ENCODE measurements around the gene VIPR1.

The VIPR1 gene, protein sequence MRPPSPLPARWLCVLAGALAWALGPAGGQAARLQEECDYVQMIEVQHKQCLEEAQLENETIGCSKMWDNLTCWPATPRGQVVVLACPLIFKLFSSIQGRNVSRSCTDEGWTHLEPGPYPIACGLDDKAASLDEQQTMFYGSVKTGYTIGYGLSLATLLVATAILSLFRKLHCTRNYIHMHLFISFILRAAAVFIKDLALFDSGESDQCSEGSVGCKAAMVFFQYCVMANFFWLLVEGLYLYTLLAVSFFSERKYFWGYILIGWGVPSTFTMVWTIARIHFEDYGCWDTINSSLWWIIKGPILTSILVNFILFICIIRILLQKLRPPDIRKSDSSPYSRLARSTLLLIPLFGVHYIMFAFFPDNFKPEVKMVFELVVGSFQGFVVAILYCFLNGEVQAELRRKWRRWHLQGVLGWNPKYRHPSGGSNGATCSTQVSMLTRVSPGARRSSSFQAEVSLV

DNA sequence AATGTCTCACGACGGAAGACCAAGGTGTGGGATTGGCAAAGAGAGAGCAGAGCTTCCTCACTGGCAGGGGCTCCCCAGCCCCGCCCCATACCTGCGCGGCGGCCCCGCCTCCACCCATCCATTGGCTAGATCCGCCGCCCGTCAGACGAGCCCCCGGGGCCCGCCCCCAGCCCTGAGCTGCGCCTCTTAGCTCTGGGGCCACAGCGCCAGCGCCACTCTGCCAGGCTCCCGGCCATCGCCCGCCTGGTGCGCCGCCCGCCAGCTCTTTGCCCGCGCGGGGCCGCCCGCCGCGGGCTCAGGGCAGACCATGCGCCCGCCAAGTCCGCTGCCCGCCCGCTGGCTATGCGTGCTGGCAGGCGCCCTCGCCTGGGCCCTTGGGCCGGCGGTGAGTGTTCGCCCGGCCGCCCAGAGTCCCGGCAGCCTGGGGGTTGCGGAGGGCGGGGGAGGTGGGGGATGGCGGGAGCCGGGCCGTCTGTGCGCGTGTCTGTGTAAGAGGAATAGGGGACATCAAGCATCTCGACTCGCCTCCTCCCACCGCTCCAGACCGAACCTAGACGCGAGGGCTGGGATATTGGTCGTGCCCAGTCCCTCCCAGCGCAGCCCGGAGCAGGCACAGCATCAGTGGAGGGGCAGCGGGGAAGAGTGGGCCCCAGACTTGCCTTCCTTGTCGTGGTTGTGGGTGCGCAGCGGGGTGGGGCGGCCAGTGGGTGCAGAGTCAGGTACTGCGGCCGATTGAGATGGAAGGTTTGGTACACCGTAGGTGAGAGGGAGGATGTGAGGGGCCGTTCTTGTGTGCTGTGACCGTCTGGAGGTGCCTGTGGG lies at the start of gene VIPR1:
VIPR1 (plus strand) TSS at position 215 of the 822 bp plus-strand sequence; CDS start at position 308, 93 bp downstream.
- peak; percentile 29 for DNase-seq

DNA sequence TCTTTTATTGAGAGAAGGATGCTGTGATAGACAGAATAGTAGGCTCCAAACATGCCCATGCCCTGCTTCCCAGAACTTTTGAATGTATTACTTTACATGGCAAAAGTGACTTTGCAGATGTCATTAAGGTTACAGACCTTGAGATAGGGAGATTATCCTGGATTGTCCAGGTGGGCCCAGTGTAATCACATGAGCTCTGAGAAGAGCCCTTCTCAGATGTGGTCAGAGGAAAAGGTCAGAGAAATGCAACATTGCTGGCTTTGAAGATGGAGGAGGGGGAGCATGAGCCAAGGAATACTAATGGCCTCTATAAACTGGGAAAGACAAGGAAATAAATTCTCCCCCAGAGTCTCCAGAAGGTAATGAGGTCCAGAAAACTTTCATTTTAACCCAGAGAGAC lies 46.2 kb upstream of the VIPR1 start:
- DNase-seq, result no peak

DNA sequence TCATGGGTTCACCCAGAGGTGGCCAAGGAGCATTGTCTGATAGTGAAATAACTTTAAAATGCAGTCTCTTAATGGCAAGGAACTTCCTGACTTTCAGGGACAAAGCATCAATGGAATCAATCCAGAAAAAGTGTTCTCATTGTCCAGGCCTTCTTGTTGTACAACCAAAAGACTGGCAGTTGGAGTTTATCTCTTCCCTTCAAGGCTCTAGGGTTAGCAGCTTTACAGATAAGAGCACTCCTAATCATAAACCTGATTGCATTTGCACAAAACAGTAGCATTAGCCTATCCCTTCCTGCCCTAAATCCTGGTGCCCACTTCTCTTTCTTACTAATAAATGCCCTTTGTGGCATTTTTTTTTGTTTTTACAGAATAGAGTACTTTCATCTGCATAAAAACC lies 43.3 kb upstream of the VIPR1 start:
- DNase-seq, result no peak

DNA sequence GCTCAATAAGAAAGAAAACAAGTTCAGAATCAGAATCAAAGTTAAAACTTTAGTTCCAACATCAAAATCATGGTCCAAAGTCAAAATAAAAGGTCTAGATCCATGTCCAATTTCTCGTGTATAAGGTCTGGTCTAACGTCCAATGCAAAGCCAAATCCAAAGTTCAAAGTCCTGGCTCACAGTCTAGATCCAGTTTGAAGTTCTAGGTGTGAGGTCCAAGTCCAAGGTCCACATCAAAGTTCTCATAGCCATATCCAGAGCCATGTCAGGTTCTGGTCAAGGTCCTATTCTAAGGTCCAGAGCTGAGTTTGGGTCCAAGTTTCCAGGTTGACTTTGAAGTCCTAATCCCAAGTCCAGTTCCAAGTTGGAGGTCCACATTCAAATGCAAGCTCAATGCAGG lies 40.7 kb upstream of the VIPR1 start:
- DNase-seq, result no peak

DNA sequence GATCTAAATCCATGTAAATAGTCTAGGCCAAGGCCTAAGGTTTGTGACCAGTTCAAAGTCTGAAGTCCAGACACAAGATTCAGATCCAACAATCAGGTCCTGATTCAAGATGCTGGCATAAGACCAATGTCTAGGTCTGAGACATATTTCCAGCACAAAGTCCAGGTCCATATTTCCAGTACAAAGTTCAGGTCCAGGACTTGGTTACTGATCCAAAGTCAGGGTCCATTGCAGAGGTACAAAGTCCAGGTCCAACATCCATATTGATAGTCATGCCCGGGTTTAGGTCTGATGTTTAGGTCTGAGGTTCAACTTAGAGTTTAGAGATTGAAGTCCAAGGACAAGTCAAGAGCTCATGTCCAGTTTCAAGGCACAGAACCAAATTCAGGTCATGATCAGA lies 39.4 kb upstream of the VIPR1 start:
- DNase-seq, result no peak

DNA sequence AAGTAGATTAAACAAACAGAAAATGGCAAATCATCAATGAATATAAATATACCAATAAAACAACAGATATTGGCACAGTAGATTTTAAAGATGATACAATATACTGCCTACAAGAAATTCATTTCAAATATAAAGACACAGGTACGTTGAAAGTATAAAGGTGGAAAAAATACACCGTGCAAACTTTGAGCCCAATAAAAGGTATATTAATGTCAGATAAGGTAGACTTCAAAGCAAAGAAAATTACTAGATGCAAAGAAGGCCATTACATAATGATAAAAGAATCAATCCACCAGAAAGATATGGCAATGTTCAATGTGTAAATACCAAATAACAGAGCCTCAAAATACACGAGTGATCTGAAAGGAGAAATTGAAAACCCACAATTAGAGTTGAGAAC lies 34.3 kb upstream of the VIPR1 start:
- no peak for DNase-seq

DNA sequence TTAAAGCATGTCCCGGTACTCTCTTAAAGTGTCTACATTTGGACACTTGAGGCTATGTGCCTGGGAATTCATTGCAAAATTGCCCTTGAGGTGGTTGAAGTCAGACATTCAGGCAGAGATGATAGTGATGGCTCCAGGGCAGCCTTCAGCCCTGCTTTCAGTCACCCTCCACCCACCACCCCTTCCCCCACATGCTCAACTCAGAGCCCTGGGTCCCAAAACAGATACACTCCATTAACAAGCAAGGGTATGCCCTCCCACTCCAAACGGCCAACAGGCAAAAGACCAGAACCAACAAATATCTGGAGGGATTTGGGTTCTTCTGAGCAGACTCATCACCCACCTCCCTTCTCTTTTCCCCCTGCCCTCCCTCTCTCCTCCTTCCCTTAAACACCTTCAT lies 29.9 kb upstream of the VIPR1 start:
- DNase-seq, result no peak

DNA sequence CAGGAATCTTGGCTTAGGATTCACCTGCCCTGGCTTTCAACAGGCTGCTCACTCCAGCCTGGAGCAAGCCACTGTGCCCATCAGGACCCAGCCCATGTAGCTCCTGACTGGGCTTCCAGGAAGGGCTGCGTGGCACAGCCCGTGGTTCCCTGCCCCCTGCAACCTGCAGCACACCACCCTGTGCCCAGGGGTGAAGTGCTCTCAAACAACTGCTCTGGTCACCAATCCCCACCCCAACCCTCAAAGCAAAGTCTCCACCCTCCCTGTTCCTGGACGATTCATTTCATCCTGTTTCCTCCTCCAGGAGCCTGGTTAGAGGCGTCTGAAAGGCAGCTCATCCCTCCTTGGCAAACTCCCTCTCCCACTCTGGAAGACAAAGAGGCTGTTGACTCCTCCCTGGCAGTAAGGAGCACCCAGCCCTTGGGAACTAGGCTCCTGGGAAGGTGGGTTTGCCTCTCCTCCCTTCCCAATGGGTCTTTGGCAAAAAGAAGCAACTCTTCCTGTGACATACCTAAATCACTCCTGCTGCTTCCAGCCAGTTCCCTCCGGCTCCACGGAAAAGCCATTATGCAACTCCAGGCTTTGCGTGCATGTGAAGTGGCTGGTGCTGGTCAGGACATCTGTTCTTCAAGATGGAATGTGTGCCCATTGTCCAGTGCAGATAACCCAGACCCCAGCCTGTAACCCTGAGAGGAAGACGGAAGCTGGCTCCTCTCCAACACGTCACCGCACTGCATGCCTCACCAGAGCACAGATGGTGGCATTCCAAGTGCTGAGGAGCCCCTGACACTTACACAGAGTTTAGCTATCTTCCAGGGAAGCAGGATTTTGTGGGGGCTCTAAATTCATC lies 29.1 kb upstream of the VIPR1 start:
- DNase-seq, result no peak

DNA sequence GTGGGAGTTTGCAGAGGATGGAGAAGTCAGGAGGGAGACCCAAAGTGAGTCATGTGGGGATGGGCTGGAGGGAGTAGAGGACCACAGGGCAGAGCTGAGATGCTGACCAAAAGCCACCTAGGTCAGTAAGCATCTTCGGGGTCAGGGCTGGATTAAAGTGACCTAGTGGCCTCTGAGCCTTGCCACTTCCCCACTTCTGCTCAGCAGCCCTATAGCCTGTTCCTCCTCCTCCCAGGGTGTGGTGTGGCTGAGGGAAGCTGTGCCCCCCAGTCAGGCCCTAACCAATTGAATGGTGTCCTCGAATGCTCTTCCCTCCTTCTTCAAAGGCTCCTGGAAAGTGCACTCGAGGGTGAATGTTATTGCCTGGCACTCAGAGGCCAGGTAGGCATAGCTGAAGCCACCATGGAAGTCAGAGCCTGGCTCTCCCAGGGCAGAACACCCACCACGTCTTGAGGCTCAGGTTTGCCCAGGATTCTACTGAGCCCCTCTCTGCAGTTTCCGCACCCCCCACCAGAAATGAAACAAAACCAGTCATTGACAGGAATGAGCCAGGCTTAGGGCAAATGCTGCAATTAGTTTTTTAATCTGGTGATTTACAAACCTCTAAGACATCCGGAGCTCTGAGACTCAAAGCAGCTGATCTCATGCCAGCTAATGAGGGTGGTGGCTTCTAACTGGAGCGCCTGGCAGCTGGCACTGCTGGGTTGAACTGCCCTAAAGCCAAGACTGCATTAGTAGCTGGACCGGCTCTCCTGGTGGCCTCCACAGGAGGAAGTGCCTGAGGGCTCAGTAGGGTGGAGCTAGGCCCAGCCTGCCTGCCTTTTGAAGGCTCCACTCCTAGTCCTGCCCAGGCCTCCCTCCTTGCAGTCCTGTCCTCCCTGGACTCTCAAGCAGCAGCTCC lies 26.0 kb upstream of the VIPR1 start:
- no peak for DNase-seq

DNA sequence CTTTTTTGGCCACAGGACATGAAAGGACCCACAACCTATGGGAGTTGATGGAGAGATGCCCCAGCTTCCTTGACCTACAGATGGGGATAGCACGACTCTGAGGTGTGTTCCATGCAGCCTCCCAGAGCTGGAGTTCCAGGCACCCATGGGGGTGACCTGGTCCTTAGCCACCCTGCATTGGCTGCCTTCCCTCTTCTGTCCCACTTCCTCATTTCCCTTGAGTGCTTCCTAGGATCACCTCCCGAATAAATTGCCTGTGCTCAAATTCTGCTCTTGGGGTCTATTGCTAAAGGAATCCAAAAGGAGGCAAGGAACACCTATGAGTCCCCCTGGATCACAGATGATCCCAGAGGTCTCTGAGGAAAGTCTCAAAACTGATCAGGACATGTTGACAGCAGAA lies 24.7 kb upstream of the VIPR1 start:
- no peak for DNase-seq

DNA sequence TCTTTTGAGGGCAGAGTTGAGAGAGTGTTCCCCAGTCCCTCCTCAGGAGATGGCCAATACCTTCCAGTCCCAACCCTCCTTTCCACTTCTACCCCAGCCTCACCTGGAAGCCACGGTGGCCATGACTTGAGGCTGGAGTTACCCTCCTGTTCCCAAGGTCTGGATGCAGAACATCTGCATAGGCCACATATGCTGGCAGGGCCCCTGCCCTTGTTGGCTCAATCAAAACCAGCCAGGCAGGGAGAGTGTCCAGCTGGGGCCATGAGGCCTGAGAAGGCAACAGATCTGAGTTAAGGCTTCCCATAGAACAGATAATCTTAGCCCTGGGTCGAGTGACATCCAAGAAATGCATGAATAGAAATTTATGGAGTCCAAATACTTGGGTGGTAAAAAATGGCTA lies 23.6 kb upstream of the VIPR1 start:
- DNase-seq, result no peak

DNA sequence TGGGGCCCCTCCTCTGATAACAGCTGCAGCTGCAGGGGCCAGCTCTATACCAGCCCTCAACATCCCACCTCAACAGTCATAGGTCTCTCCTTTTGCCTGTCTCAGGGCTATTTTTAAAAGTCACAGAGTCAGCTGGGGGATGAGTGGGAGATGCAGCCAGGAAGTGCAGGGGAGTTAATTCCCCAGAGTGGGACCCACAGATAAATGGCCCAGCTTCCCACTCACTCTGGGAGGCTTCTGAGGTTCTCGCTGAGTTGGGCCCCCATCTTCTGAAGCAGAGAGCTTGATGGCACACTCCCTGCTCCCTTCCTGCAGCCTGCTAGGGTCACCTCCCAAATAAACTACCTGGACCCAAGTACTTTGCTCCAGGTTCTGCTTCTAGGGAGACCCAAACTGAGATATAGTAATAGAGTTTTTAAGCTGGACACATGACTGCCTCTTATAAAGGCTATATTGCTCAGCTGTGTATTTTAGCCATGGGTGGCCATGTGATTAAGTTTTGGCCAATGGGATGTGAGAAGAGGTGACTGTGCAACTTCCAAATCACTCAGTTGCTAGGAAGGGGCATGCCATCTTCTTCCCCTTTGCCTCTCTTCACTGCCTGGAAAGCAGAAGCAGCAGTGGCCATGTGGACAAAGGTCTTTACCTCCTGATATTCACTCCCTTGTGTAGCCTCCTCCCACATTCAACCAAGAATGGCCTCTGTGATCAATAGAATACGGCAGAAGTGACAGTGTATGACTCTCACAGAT lies 15.5 kb upstream of the VIPR1 start:
- DNase-seq, result no peak

DNA sequence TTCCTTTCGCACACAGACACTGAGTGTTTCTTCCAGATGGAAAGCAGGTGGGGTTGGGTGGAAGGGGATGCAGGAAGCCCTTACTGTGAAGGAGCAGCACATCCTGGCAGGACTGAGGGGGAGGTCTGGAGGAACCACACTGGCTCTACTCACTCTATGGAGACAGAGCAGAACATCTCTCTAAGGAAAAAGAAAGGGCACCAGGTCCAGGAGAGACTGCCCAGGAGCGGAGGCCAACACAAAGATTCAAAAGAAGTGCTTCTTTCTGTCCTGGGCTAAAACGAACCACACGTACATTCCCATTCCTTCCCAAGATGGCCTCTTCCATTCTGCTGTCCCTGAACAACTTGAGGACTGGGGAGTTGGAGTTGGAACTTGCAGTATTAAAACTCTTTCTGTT lies 13.8 kb upstream of the VIPR1 start:
- DNase-seq, result no peak

DNA sequence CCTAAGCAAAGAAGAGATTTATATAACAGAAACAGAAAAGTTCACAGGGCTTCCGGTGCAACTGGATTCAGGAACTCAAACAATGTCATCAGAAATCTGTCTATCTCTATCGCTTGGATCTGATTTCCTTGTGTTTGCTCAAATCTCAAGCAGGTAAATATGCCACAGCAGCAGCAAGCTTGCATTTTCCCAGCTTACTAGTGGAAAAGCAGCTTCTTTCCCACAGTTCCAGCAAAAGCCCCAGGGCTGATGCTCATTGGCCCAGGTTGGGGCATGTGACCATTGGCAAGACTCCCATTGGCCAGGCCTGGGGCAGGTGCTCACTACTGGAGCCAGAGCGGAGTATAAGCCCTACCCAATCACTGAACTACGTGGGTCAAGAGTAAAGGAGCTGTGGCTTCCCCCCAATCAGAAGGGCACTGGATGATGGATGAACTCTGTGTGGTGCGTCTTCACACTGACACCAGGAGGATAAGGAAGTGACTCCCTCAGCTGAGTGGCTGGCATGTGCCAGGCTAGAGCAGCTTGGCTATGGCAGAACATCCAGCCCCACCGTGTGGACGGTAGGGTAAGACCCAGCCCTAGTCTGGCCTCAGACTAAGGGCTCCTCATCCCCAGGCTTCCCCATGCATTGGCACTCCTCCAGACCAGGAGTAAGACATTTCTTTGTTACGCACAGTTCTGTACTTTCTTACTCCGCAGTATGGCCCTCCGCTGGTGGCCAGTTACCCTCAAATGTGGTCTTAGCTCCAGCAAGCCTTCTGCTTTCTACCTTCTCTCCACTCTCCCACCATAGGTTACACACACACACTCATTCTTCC lies 13.1 kb upstream of the VIPR1 start:
- no peak for DNase-seq

DNA sequence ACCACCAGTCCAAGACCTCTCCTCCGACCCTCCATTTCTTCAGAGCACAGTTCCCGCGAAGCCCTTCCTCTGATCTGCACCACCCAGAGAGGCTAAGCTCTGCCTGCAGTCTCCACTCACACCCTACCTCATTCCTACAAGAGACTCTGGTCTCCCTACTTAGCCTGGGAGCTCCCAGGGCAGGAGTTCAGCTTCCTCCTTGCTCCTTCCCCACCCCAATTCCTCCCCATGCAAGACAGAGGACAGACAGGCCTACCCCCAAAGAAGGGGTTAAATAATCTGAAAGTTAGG lies 12.6 kb upstream of the VIPR1 start:
- no peak for DNase-seq

DNA sequence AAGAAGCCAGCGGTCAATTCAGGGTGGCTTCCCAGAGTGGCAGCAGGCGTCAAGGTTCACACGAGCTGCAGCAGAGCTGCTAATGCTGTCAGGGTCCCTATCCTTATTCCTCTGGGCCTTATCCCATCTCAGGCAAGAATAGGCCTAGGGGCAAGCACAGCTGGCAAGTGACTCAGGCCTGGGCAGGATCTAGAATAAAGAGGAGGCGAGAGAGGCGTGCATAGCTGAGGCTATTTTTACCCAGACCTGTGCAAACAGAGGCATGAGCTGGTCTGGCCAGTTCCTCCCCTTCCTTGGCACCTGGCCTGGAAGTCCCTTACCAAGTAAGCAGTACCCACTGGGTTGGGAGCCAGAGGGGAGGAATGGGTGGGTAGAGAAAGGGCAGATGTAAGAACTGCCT lies 12.2 kb upstream of the VIPR1 start:
- DNase-seq, result no peak

DNA sequence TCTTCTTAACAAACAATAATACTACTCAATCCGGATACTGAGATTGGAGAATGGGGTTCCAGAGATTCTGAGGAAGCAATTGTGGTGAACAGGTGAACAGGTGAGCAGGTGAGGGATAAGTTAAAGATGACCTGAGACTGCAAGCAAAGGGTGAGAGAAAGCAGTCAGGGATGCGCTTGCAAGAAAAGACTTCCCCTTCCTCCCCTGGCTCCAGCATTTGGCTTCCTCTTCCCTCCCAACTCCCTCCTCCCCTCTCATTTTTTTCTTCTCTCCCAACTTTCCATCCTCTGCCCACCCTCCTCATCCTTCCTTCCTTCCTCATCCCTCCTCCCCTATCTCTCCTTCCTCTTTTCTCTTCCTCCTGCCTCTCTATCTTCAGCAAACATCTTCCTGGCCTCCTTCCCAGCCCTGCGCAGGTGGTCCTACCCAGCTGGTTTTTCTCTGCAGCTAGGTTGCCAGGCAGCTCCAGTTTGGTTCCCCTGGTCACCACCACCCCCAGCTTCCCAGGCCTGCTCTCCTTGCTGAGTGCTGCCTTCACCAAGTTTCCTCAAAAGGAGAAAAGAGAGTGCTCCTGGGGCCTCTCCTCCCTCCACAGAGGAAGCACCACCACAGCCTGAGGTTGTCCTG lies 10.4 kb upstream of the VIPR1 start:
- DNase-seq, result no peak

DNA sequence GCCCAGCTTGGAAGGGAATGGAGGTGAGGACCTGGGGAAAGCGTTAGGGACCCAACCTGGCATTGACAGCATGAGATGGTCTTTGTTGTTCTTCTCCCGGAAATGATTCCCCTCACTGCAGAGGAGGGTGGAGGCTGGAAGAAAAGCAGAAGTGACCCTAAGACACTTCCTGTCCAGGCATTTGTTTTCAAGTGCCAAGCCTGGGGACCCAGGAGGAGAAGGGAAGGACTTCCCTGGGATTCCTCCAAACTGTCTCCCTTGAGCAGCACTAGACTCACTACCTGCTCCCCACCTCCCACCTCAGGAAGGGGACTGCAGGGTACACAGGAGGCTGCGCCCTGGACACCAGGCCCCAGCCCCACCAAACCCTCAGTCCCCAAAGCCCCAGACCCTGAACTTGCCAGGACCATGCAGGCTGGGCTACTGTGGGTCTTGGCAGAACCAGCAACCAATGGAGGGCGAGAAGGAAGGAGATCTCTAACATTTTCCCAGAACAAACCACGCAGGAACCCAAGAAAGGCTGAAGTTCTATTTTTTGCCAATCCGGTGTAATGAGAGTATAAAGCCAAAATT lies 9.8 kb upstream of the VIPR1 start:
- no peak for DNase-seq

DNA sequence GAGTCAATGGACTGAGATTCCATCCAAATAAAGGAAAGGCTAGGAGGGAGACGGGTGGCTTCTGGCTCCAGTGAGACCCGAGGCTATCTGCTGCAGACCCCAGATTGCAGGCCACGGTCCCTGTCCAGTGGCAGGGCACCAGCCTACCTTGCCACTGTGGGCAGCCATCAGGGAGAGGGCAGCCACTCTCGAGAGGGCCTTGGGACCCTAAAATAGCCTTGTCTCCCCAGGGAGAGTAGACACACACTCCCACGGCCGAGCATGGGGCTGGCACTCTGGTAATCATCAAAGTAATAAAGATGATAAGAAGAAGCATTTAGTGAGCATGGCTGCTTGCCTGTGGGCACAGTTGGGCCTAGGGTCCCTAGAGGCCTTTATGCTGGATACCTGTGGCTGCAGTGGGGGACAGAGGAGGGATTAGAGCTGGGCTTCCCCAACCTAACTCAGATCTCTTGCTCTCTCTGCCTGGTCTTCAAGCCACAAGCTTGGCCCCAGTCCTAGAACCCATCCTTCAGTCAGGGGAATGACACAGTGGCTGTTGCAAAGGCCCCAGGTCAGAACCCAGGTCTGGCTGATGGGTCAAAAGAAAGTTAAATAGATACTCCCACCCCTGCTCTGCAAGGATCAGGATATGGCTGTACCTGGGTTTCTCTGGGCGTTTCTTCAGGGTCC lies 9.2 kb upstream of the VIPR1 start:
- no peak for DNase-seq

Data from NCI-H1436 (cell line).